Stimulated activated CD8-positive, alpha-beta memory T cell treated with anti-CD3 and anti-CD28 coated beads, Interleukin-4, amount 100 ng/mL, for 24 hours (primary cell): Measurements from ENCODE around the gene CPAMD8.
A peak's percentile ranks its signal among the peaks of the same experiment; 100 is the strongest.

ENCODE experiments used
- DNase-seq: peaks from one replicate; pipeline ENCODE4 v3.0.0-alpha.2; 2020; ENCODE audit warnings: low read depth

Gene CPAMD8

DNA sequence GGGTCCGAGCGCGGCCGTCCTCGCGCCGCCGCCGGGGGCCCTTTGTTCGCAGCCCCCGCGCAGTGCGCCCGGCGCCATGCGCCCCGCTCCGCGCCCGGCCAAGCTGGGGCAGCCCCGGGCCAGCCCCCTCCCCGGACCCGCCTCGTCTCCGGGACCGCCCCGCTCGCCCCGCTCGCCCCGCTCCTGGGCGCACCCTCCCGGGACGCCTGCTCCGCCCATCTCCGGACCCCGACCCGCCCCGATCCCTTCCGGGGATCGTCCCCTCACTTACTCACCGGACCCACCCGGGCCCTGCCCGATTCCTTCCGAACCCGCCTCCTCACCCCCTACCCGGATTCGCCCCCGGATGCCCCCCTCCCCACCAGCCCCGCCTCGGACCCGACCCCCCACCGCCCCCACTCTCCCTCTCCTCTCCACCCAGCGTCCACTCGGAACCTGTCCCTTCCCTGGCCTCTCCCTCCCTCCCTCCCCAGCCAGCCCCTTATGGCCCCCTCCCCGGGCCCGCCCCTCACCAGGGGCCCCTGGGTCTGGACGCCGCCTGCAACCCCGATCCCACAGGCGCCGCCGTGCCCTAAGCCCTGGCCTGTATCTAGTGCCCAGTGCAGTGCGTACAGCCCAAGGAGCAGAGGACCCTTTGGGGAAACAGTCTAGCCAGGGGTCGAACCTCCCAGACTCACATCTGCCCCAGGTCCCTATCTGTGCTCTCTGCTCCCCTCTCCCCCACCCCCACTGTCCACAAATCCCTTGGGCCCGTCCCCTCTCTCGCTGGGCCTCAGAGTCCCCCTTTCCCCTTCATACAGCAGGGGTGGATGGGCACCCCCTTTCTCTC is at the start of gene CPAMD8:
TSS of gene CPAMD8 (minus strand) at position 105 of the 829 bp plus-strand sequence. CDS start 168 bp downstream, outside the sequence.
- no peak for DNase-seq

- peak; percentile 47 for DNase-seq
Measured at GRCh38 chr19:17075864-17076542, 49.4 kb upstream of the CPAMD8 start.

GRCh38 chr19:17075035-17075863 is 48.6 kb upstream of the CPAMD8 start, which contains the start of the genes HAUS8 and MYO9B:
Gene HAUS8 (minus strand): TSS chr19:17075452. CDS start chr19:17075422, 30 bp downstream.
Gene MYO9B (plus strand): TSS chr19:17075777. CDS start chr19:17101718, 25,941 bp downstream.
- peak; percentile 99 for DNase-seq

DNA sequence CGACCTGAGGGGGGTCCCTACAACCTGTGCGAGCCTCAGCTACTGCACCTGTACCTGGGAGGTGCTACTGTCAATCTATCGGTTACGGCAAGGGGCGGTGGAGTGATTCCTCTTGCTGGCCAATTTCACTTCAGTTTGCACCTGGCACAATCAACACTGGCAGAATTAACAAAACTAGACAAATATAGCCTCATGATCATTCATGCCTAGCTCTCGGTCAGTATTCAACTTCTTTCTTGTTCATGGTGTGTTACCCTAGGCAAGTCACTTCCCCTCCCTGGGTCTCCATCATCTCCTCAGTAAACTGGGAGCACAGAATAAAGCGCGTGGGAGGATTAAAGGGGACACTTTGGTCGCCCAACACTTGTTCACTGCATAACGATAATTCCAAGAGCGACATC is 48.0 kb upstream of the CPAMD8 start:
- DNase-seq: no peak

DNA sequence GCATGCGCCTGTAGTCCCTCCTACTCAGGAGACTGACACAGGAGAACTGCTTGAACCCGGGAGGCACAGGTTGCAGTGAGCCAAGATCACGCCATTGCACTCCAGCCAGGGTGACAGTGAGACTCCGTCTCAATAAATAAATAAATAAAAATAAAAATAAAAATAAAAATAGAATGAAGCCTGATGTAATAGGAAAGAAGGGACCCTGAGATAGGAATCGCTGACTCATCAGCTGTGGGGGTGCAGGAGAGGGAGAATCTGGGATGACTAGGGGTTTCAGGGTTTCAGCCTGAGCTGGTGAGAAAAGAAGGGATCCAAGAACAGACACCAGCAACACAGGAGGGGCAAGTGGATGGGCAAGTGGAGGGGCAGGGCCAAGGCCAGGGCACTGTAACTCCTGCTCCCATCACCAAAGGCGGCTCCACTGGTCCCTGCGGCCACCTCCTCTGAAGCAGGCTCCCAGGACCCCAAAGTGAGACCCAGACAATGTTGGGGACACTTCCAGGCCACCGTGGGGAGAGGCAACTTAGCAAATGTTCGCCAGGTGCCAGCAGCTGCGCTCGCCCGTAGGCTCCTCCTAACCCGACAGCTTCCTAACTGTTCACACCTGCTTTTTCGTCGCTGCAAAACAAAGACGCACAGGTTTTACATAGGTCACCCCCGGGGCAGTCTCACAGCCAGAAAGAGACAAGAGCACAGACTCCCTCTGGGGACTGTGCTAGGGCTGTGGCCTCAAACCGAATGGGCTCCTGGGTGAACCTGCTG is 47.4 kb upstream of the CPAMD8 start:
- no peak for DNase-seq

DNA sequence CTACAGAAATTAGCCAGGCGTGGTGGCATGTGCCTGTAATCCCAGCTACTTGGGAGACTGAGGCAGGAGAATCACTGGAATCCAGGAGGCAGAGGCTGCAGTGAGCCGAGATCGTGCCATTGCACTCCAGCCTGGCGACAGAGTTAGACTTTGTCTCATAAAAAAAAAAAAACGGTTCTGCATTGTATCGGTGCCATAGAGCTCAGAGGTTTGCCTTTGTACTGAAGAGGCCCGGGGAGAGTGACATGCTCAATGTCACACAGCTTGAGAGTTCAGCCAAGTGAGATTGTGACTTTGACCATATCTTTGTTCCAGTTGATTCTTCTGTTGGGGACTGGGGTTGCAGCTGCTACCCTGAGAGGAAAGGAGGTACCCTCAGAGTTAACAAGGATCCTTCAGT is 44.3 kb upstream of the CPAMD8 start:
- no peak for DNase-seq

GRCh38 chr19:17070421-17070820 is 43.8 kb upstream of the CPAMD8 start:
- no peak for DNase-seq

DNA sequence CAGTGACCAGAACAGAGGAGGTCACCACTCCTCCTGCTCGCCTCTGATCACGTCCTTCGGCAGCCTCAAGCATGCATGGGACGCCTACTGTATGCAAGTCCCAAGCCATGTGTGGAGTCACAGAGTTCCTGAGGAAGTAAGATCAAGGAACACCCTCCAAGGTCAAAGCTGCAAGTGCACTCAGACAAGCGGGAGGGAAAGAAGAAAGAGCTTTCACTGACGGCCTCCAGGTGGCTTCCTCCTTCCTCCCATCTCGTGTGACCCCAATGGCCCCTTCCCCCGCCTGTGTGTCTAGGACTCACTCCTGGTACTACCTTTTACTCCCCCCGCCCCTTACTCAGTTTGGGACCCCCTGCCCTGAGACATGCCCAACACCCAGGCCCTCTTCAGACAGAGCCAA is 42.6 kb upstream of the CPAMD8 start:
- DNase-seq: no peak

- no peak for DNase-seq
Measured at GRCh38 chr19:17063428-17063827, 36.8 kb upstream of the CPAMD8 start.

- DNase-seq: no peak
Measured at GRCh38 chr19:17061691-17062090, 35.1 kb upstream of the CPAMD8 start.

GRCh38 chr19:17061205-17061604 is 34.6 kb upstream of the CPAMD8 start:
- no peak for DNase-seq

DNA sequence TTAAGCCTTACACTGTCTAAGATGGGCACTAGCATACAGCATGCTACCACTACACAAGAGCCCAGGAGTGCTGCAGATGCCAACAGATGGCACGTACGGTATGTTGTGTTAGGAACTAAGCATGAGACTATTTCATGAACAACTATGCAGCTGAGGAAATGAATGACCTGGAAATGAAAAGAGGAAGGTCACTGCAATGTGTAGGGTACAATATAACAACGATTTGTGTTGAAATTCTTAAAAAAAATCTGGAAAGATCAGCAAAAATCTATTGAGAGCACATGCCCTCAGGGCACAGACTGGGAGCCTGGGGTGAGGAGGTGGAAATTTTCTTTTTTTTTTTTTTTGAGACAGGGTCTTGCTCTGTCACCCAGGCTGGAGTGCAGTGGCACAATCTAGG is 34.2 kb upstream of the CPAMD8 start:
- DNase-seq: no peak

- DNase-seq: no peak
Measured at GRCh38 chr19:17058236-17058635, 31.6 kb upstream of the CPAMD8 start.

- no peak for DNase-seq
Measured at GRCh38 chr19:17055636-17056035, 29.0 kb upstream of the CPAMD8 start.

- DNase-seq: no peak
Measured at GRCh38 chr19:17054746-17055145, 28.1 kb upstream of the CPAMD8 start.

DNA sequence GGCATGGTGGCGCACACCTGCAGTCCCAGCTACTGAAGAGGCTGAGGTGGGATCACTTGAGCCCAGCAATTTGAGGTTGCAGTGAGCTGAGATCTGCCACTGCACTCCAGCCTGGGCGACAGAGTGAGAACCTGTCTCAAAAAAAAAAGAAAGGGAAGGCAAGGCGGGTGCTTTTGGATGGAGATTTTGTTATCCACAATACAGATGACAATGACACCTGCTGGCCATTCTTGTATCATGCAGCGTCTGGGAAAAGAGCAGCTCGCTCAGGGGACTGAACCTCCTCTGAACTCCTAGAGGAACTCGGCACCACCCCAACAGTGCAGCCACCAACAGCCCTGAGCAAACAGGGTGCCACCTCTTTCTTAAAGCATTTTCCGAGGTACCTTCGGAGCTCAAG is 25.8 kb upstream of the CPAMD8 start:
- no peak for DNase-seq

DNA sequence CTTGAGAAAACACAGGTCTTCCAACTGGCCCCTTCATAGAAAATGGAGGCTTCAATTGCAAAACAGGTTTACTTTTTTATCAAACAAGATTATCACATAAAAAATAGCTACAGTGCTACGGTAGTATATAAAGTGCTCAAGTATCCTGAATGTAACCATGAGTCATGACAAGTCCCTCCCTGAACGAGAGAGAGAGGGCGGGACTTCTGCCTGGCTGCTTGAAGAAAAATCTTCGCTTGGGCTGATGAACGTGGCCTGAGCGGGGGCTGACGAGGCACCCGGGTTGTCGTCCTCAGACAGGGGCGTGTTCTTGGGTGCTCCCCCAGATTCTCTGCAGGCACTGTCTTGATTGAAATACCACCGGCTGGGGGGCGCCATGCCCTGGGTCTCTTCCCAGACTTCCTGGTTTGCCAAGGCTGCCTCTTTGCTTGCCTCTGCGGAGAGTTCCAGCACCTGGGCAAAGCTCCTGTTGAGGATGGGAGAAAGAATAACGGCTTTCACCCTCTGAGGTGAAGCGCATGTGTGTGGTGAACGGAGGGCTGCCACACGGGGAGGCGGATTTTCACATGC is 23.2 kb upstream of the CPAMD8 start:
- no peak for DNase-seq

GRCh38 chr19:17048885-17049453 is 22.4 kb upstream of the CPAMD8 start:
- DNase-seq: no peak

- DNase-seq: no peak
Measured at GRCh38 chr19:17045907-17046502, 19.4 kb upstream of the CPAMD8 start.

GRCh38 chr19:17043744-17044143 is 17.1 kb upstream of the CPAMD8 start:
- DNase-seq: no peak
